Heart right ventricle (tissue), 16 donors: ENCODE measurements around the gene ASB13. TPM values are rescaled to one million over a fixed set of nuclear protein-coding genes. Genes with fewer than 3 reads are reported as not detected.
"Not testable (repeated sequence)": the region's sequence is repeated elsewhere in the genome, so short reads cannot be mapped to it uniquely, and the experiment has no call there.

ENCODE experiments used
- ATAC-seq, 8 donors: fragments of 200-7000 bp; cut with Tn5 transposase; one replicate each; pipeline ENCODE4 v1.9.1; 2020; ENCODE audit warnings: mild to moderate bottlenecking in 8 of 8, moderate library complexity in 8 of 8, moderate number of reproducible peaks in 1 of 8
- DNase-seq, 2 donors: peaks; one replicate each; pipeline ENCODE4 v3.0.0-alpha.2; 2020
- H3K27ac ChIP-seq, 10 donors: fragments of 200-600 bp; sonication (generic) in 2 of 10; one replicate each; pipeline versions ENCODE4 v1.5.0 to v1.8.0; 2020 to 2022; ENCODE audit warnings: mild to moderate bottlenecking in 3 of 10
- H3K27me3 ChIP-seq, 7 donors: fragments of 200-600 bp; one replicate each; pipeline ENCODE4 v1.8.0; 2021 to 2022; ENCODE audit warnings: mild to moderate bottlenecking in 2 of 7
- H3K36me3 ChIP-seq, 9 donors: fragments of 200-600 bp; sonication (generic) in 1 of 9; one replicate each; pipeline versions ENCODE4 v1.5.0 to v1.8.0; 2020 to 2022; ENCODE audit warnings: mild to moderate bottlenecking in 2 of 9
- H3K4me1 ChIP-seq, 9 donors: fragments of 200-600 bp; sonication (generic) in 1 of 9; one replicate each; pipeline versions ENCODE4 v1.5.0 to v1.8.0; 2020 to 2022; ENCODE audit warnings: mild to moderate bottlenecking in 4 of 9
- H3K4me3 ChIP-seq, 10 donors: fragments of 200-600 bp; sonication (generic) in 2 of 10; one replicate each; pipeline versions ENCODE4 v1.5.0 to v1.8.0; 2020 to 2022; ENCODE audit warnings: mild to moderate bottlenecking in 7 of 10, moderate library complexity in 2 of 10
- H3K9me3 ChIP-seq, 11 donors: fragments of 200-600 bp in 10 of 11; sonication (generic) in 2 of 11; one replicate each; pipeline versions ENCODE4 v1.5.0 to v1.8.0; 2013 to 2022; ENCODE audit warnings: mild to moderate bottlenecking in 2 of 11, control low read depth in 1 of 11, moderate library complexity in 1 of 11
- CTCF ChIP-seq, 9 donors: fragments of 200-600 bp; sonication (generic) in 2 of 9; IDR thresholded peaks; one replicate each; pipeline versions ENCODE4 v1.5.0 to v1.8.0; 2021 to 2022; ENCODE audit warnings: antibody characterized with exemption in 9 of 9, mild to moderate bottlenecking in 5 of 9, moderate library complexity in 1 of 9
- WGBS, 2 donors: extraction: QIAGEN DNeasy Blood & Tissue Kit; methylation state at CpG; one replicate each; pipeline ENCODE4 v1.1.7; 2013; ENCODE audit warnings: inconsistent platforms in 1 of 2; 5-methylcytosine and 5-hydroxymethylcytosine counted together
- intact Hi-C, 10 donors: fragments of 100-400 bp; cut with DNase I; formaldehyde crosslinking; loops; one replicate each; pipeline versions ENCODE4 v1.11.1 to v1.14.2; 2022
- polyA plus RNA-seq, 2 donors: library from polyadenylated mRNA; stranded (reverse); fragments of 200-250 nt; gene quantifications; one replicate each; pipeline ENCODE4 v1.2.3, GENCODE V29; 2013
- total RNA-seq, 10 donors: library from RNA; stranded (reverse); fragmentation: NEBNext Ultra II Directional in 3 of 10; extraction: Animal tissue kit (Norgen Biotek cat#: 25700) in 3 of 10; gene quantifications; one replicate each; pipeline versions ENCODE4 v1.2.1 to v1.2.4, GENCODE V29; 2021 to 2023
- donor health status: Arrhythmogenic right ventricular cardiomyopathy.
- donor health status: ischemic (EF 13 %, LVEDD 7.1; RV severe dilation, severe dysfunction).
- donor health status: healthy with polysubstance abuse.
- donor health status: DM: no; HTN: yes; CAD: no.
- donor health status: DM: no; HTN: no; CAD: no.
- donor health status: ischemic (EF 25% LVEDD 6.9; RV normal size, moderate dysfunction).
- donor health status: ischemic (EF 25% LVEDD 5.7; RV mildly dilated, moderate dysfunction).
- donor health status: healthy.
- donor health status: DM: yes; HTN: yes; CAD: no.
- donor health status: Ischemic cardiomyopathy.
- donor health status: ischemic (EF 35%, LVEDD 5.7; RV mildly dilated, moderate dysfunction).
- donor health status: nonischemic (EF 11% LVEDD 7.7; RV severe dilation, severe dysfunction).
- donor health status: DM: yes; HTN: yes; CAD: no.
- donor health status: PGD.
- donor health status: ischemic (EF 29% LVEDD 5.4; RV normal size, mild dysfunction).
- donor health status: nonischemic (EF 23%, LVEDD 6.1; RV moderate dilation, normal function).

The ASB13 gene
- total and polyA plus RNA-seq, 12 donors = 8.4 to 18.0 (median 13.4) TPM

- DNase-seq (no peak), ATAC-seq (no peak)
- Histone ChIP-seq H3K4me3 (no peak overlapping the region), H3K27me3 (no peaks in the 10 kb centered on the region), H3K27ac (no peak overlapping the region), H3K36me3 (no peaks in the 10 kb centered on the region), H3K9me3 (no peaks in the 10 kb centered on the region), H3K4me1 (peaks cover 0 to 30% (median 22%) of the 10 kb centered on the region in 9 donors)
- TF ChIP-seq CTCF (IDR thresholded peaks at IDR 0.05) = no peak
- intact Hi-C loops = loop anchor here in 1 of 10 donors (5.0 kb wide), 1 partner anchor 53 kb away; no protein-coding TSS in a partner anchor
- WGBS, 2 donors = 61 to 70% methylated on average over 5 of the region's 5 CpGs
These were observed 71.3 kb downstream of the ASB13 start for GRCh38 chr10:5595095-5595494.

- peaks cover 0 to 35% (median 22%) of the 10 kb centered on the region in 9 donors for H3K4me1 ChIP-seq
- intact Hi-C loops = loop anchor here in 1 of 10 donors (5.0 kb wide), 1 partner anchor 52 kb away; no protein-coding TSS in a partner anchor
- H3K27me3 ChIP-seq = peaks cover 0 to 4% (median under 1%) of the 10 kb centered on the region in 7 donors
- H3K4me3 ChIP-seq = no peak overlapping the region
- 36 to 38% methylated on average over 14 of the region's 14 CpGs for WGBS, 2 donors
- ATAC-seq (peak in 5 of 8 donors; percentile 23 to 49 (median 41)), DNase-seq (no peak)
- no peaks in the 10 kb centered on the region for H3K9me3 ChIP-seq
- H3K27ac ChIP-seq = peak overlapping the region in 1 of 10 donors; percentile 22
- H3K36me3 ChIP-seq = no peaks in the 10 kb centered on the region
- TF ChIP-seq CTCF (IDR thresholded peaks at IDR 0.05) = no peak
These were observed 71.9 kb downstream of the ASB13 start for GRCh38 chr10:5594271-5595049.

DNA sequence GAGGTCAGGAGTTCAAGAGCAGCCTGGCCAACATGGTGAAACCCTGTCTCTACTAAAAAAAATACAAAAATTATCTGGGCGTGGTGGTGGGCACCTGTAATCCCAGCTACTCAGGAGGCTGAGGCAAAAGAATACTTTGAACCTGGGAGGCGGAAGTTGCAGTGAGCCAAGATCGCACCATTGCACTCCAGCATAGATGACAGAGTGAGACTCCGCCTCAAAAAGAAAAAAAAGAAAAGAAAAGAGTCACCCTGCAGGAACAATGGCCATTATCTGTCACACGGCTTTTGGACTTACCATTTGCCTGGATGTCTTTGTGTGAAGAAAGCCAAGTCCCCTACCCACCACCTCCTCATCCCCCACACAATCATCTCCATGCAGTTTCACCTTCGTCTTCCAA, 73.0 kb downstream of the ASB13 start:
- intact Hi-C loops, H3K27ac ChIP-seq, ATAC-seq, DNase-seq, H3K36me3 ChIP-seq, H3K9me3 ChIP-seq, H3K4me3 ChIP-seq: not testable (repeated sequence)
- WGBS, 2 donors = 90 to 91% methylated on average over 6 of the region's 6 CpGs
- Histone ChIP-seq H3K4me1 (peaks cover 0 to 46% (median 23%) of the 10 kb centered on the region in 9 donors), H3K27me3 (peaks cover 0 to 11% (median 3%) of the 10 kb centered on the region in 7 donors)

DNA sequence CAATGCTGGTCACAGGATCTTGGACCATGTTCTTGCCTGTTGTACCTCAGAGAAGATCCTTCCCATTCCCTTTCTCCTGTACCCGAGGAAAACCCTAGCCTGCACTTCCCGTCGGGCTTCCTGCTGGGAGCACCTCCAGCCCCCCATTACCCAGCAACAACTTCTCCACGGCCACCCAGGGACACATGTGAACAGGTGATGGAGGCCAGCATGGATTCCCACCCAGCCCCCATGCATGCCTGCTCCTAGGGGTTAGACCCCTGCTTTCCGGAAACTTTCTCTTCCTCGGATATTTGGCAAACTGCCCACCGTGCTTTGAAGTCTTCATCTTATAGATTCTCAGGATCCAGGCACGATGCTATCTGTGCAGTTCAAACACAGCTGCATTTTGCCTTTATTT, 74.3 kb downstream of the ASB13 start:
- H3K27me3 ChIP-seq = peaks cover 0 to 20% (median 4%) of the 10 kb centered on the region in 7 donors
- no peak for DNase-seq

More for the DNA sequence above, 74.3 kb downstream of the ASB13 start:
- intact Hi-C loops = no loop called here
- no peak for ATAC-seq
- no peaks in the 10 kb centered on the region for H3K9me3 ChIP-seq
- WGBS, 2 donors = 76 to 80% methylated on average over 8 of the region's 8 CpGs
- TF ChIP-seq CTCF (IDR thresholded peaks at IDR 0.05) = no peak
- H3K27ac ChIP-seq = no peak overlapping the region
- H3K4me1 ChIP-seq = peaks cover 0 to 59% (median 31%) of the 10 kb centered on the region in 9 donors
- no peak overlapping the region for H3K4me3 ChIP-seq
- H3K36me3 ChIP-seq = no peaks in the 10 kb centered on the region
